ENCODE results near the gene ANKIB1.

DNA sequence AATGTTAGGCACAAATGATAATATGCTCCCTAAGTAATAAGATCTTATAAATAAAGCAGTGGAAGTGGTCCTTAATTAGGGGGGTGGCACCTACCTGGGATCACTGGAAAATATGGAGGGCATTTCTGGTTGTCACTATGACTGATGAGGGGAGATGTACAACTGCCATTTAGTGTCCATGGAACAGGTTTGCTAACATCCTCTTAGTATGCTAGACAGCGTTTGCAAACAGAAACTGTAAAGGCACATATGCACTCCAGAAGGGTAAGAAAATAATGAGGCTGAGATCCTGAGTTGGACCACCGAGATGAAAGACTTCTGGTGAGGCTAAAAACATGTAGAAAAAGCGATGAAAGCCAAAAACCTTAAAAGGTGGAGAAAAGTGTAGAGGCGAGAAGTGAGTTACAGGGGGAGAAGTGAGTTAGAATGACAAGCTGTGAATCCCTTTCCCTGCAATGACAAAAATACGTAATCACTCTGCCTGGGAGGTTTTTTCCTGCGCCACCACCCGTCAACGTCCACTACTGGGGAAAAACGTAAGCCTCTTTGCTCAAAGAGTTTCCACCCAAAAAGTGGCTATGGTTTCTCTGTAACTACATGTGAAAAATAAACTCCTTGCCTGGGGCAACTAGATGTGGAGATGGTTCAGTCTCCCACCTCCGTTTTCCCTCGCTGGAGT, 827 bp upstream of the ANKIB1 start:
- TF ChIP-seq SMC3 (IDR thresholded peaks at IDR 0.05) (no peak), CHD4 (IDR thresholded peaks at IDR 0.05; ENCODE audit: borderline replicate concordance) (no peak), HDAC2 (IDR thresholded peaks at IDR 0.05) (no peak), CHD2 (IDR thresholded peaks at IDR 0.05; ENCODE audit: low read length, partially characterized antibody) (no peak), EP300 (IDR thresholded peaks at IDR 0.05) (no peak)
- TF ChIP-seq, protein P1, sequence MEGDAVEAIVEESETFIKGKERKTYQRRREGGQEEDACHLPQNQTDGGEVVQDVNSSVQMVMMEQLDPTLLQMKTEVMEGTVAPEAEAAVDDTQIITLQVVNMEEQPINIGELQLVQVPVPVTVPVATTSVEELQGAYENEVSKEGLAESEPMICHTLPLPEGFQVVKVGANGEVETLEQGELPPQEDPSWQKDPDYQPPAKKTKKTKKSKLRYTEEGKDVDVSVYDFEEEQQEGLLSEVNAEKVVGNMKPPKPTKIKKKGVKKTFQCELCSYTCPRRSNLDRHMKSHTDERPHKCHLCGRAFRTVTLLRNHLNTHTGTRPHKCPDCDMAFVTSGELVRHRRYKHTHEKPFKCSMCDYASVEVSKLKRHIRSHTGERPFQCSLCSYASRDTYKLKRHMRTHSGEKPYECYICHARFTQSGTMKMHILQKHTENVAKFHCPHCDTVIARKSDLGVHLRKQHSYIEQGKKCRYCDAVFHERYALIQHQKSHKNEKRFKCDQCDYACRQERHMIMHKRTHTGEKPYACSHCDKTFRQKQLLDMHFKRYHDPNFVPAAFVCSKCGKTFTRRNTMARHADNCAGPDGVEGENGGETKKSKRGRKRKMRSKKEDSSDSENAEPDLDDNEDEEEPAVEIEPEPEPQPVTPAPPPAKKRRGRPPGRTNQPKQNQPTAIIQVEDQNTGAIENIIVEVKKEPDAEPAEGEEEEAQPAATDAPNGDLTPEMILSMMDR (IDR thresholded peaks at IDR 0.05) = no peak
- TF ChIP-seq, protein P2, sequence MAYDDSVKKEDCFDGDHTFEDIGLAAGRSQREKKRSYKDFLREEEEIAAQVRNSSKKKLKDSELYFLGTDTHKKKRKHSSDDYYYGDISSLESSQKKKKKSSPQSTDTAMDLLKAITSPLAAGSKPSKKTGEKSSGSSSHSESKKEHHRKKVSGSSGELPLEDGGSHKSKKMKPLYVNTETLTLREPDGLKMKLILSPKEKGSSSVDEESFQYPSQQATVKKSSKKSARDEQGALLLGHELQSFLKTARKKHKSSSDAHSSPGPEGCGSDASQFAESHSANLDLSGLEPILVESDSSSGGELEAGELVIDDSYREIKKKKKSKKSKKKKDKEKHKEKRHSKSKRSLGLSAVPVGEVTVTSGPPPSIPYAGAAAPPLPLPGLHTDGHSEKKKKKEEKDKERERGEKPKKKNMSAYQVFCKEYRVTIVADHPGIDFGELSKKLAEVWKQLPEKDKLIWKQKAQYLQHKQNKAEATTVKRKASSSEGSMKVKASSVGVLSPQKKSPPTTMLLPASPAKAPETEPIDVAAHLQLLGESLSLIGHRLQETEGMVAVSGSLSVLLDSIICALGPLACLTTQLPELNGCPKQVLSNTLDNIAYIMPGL (CRISPR knock-in tag; IDR thresholded peaks at IDR 0.05; ENCODE audit: borderline replicate concordance) = no peak
- TF ChIP-seq, protein P3, sequence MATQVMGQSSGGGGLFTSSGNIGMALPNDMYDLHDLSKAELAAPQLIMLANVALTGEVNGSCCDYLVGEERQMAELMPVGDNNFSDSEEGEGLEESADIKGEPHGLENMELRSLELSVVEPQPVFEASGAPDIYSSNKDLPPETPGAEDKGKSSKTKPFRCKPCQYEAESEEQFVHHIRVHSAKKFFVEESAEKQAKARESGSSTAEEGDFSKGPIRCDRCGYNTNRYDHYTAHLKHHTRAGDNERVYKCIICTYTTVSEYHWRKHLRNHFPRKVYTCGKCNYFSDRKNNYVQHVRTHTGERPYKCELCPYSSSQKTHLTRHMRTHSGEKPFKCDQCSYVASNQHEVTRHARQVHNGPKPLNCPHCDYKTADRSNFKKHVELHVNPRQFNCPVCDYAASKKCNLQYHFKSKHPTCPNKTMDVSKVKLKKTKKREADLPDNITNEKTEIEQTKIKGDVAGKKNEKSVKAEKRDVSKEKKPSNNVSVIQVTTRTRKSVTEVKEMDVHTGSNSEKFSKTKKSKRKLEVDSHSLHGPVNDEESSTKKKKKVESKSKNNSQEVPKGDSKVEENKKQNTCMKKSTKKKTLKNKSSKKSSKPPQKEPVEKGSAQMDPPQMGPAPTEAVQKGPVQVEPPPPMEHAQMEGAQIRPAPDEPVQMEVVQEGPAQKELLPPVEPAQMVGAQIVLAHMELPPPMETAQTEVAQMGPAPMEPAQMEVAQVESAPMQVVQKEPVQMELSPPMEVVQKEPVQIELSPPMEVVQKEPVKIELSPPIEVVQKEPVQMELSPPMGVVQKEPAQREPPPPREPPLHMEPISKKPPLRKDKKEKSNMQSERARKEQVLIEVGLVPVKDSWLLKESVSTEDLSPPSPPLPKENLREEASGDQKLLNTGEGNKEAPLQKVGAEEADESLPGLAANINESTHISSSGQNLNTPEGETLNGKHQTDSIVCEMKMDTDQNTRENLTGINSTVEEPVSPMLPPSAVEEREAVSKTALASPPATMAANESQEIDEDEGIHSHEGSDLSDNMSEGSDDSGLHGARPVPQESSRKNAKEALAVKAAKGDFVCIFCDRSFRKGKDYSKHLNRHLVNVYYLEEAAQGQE (IDR thresholded peaks at IDR 0.05) = no peak

All from A549 (cell line).